HT1080 (cell line): ENCODE data around the gene ABCA13. TPM values are rescaled to one million over a fixed set of nuclear protein-coding genes. Genes with fewer than 3 reads are reported as not detected.
A peak's percentile ranks its signal among the peaks of the same experiment; 100 is the strongest.
"Not testable (repeated sequence)": the region's sequence is repeated elsewhere in the genome, so short reads cannot be mapped to it uniquely, and the experiment has no call there.

ENCODE experiments used
- DNase-seq: peaks from one replicate; pipeline ENCODE4 v3.0.0-alpha.2; 2015; ENCODE audit warnings: low read depth
- polyA plus RNA-seq, 2 experiments: library from polyadenylated mRNA; depleted of rRNA; stranded (reverse); fragments of >200 nt; gene quantifications; 2 replicates each; pipeline ENCODE4 v1.2.3, GENCODE V29; 2015
- total RNA-seq: library from RNA; depleted of rRNA; stranded (reverse); fragments of >200 nt; shearing (Covaris generic); gene quantifications from 2 replicates; pipeline ENCODE4 v1.2.3, GENCODE V29; 2014; rRNA removed

Gene ABCA13
- total RNA-seq: 1.2 and 1.7 TPM in 2 replicates
- 0.29 and 0.33 TPM in 2 replicates for polyA plus RNA-seq (2015; cell fraction: cytosol; rRNA removed)
- 0.66 and 0.72 TPM in 2 replicates for polyA plus RNA-seq (2015; cell fraction: nucleus; rRNA removed)

- no peak for DNase-seq
Observed at GRCh38 chr7:48171202-48171601, at the start of gene ABCA13. Gene ABCA13, plus strand, starts transcription at chr7:48171458. Its CDS starts 26 bp downstream, at chr7:48171484.

GRCh38 chr7:48126037-48126436 is 45.2 kb upstream of the ABCA13 start:
- no peak for DNase-seq

GRCh38 chr7:48130658-48131108 is 40.6 kb upstream of the ABCA13 start:
- no peak for DNase-seq

DNA sequence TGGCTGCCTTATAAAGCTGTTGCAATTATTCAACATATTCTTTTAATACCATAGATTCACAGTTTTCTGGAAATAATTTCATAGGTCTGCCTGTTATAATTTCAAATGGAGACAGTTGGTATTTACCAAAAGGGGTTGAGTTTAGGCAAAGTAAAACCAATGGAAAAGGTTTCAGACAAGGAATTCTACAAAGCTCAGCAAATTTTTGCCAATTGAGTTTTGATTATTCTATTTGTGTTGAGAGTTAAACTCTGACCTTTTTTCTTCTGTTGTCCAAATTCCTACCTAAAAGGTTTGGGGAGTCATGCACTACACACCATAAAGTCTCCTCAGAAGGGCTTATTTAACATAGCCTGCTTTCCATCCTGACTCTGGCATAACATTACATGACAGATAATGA is 38.5 kb upstream of the ABCA13 start:
- DNase-seq: no peak

- DNase-seq: peak; percentile 42
Observed at GRCh38 chr7:48139459-48139858, 31.8 kb upstream of the ABCA13 start.

GRCh38 chr7:48140001-48140681 is 31.1 kb upstream of the ABCA13 start:
- DNase-seq: no peak

- no peak for DNase-seq
Observed at GRCh38 chr7:48141521-48141920, 29.7 kb upstream of the ABCA13 start.

DNA sequence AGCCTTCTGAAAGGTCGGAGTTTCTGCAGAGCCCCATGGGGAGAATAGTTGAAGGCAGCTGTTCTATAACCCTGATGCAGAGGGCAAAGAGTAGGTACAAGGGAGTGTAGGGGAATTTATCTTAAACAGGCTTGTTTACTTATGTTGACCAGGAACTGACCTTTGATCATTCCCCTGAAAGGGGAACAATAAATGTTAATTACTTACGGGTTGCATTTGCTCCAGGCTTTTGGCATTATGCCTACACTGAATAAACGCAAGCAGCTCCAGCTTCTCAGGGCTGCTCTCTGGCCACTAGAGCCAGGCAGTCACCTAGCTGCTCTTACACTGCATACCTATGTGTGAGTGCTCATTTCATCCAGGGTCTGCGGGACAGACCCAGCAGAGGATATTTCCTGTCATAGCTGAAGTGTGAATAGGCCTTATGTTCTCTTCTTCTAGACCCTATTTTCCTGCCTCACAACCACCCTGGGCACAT is 26.9 kb upstream of the ABCA13 start:
- DNase-seq: no peak

GRCh38 chr7:48147078-48147591 is 24.1 kb upstream of the ABCA13 start:
- peak; percentile 23 for DNase-seq

- not testable (repeated sequence) for DNase-seq
Observed at GRCh38 chr7:48147690-48148089, 23.6 kb upstream of the ABCA13 start.

- DNase-seq: no peak
Observed at GRCh38 chr7:48148311-48148710, 22.9 kb upstream of the ABCA13 start.

- no peak for DNase-seq
Observed at GRCh38 chr7:48149058-48149457, 22.2 kb upstream of the ABCA13 start.

DNA sequence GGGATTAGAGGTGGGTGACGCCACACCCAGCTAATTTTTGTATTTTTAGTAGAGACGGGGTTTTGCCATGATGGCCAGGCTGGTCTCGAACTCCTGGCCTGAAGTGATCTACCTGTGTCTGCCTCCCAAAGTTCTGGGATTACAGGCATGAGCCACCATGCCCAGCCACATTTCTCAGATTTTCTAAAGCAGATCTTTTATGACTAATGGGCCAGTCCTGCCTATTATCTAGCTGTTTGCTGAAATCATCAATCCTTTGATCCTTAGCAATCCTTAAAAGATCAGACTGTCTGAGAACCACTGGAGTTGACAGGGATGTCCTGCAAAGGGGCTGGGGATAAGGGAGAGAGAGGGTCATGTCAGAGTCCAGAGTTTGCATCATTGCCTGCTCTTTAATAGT is 21.2 kb upstream of the ABCA13 start:
- no peak for DNase-seq

DNA sequence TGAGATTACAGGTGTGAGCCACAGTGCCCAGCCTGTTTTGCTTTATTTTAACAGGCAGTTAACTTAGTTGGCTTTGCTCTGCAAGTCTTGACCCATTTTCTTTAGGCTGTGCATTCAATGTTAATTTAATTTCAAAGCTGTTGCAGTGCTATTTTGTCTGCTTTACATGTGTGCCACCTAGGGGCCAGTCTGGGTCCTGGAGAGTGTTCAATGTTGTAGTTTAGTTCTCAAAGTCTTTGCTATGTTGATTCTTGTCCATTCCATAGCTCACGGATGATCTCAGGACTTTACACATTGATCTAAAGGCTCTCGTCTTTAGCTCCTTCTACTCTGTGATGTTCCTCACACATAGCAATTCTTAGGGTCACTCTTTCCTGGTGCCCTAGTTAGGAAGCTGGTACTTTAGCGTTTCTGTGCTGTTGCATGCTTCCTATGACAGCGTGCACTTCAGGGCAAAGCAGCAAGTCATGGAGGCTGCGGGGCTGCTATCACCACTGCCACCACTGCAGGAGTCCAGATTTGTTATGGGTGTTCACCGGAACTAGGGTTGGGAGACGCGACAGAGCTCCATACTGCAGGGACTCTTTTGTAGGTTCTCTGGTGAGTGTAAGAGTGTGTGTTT is 16.4 kb upstream of the ABCA13 start:
- DNase-seq: peak; percentile 25

GRCh38 chr7:48158404-48158803 is 12.9 kb upstream of the ABCA13 start:
- DNase-seq: peak; percentile 20

GRCh38 chr7:48161407-48162125 is 9.7 kb upstream of the ABCA13 start:
- DNase-seq: no peak

- DNase-seq: no peak
Observed at GRCh38 chr7:48165157-48165556, 6.1 kb upstream of the ABCA13 start.

DNA sequence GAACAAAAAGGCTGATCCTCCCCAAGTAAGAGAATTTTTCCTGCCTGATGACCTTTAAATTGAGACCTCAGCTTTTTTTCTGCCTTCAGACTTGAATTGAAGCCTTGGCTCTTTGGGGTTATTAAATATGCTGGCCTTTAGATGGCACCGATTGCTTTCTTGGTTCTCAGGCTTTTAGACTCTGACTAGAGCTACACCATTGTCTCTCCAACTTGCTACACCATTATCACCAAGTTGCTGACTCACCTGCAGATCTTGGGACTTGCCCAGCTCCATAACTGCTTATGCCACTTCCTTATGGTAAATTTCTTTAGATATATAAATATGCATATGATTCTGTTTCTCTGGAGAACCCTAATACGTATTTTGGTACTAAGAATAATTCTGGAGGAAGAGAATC is 3.1 kb upstream of the ABCA13 start:
- DNase-seq: peak; percentile 58

DNA sequence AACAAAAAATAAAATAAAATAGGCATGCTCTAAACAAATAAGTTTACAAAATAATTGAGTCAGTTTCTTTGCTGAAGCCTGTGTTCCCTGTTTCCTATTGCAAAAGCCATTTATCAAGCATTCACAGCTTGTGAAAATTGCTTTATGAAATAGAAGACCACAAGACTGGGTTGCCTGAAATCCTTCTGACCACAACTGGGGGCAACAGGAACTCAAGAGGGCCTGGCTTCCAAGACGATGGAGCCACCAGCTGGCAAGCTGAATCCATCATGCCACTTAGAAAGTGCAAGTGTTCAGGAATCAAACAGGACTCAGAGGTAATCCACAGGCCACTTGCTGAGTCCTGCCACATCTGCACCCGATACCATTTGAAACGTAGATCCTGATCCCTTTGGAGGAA is 752 bp upstream of the ABCA13 start:
- DNase-seq: no peak

- DNase-seq: no peak
Observed at GRCh38 chr7:48173313-48173712, 2.1 kb downstream of the ABCA13 start.

GRCh38 chr7:48173756-48174382 is 2.6 kb downstream of the ABCA13 start:
- peak; percentile 12 for DNase-seq
